ENCODE results near the gene PIK3C2B. TPM values are rescaled to one million over a fixed set of nuclear protein-coding genes. Genes with fewer than 3 reads are reported as not detected.

PIK3C2B gene
- total and polyA plus RNA-seq, 4 experiments from 2014 or later = 0.13 to 46.9 (median 23.7) TPM

- Histone ChIP-seq H3K27ac (ENCODE audit: low read depth, low read length) (no peak overlapping the region), H3K9me3 (ENCODE audit: control insufficient read depth in 1 of 2, low read length in 2 of 2) (no peaks in the 10 kb centered on the region), H3K27me3 (ENCODE audit: insufficient read depth, low read length) (no peaks in the 10 kb centered on the region), H3K36me3 (ENCODE audit: insufficient read depth, low read length) (no peaks in the 10 kb centered on the region), H3K4me3 (ENCODE audit: low read length in 2 of 2) (no peak overlapping the region), H3K4me1 (ENCODE audit: insufficient read depth, low read length) (peaks cover 58% of the 10 kb centered on the region)
- CTCF ChIA-PET (ENCODE audit: partially characterized antibody) = interaction anchor here (1.0 to 1.3 kb wide), 4 partner anchors 18 to 44 kb away, joined by 4 read pairs; partner anchors contain the start of gene PIK3C2B
- Mint-ChIP-seq H3K27ac (peak overlapping the region in 6 of 7 donors; percentile 0 to 81 (median 48)), H3K4me1 (peaks cover 53 to 80% (median 66%) of the 10 kb centered on the region in 4 donors), H3K4me3 (peak overlapping the region in 4 of 8 donors; percentile 2 to 39 (median 12)), H3K27me3 (no peaks in the 10 kb centered on the region), H3K9me3 (no peaks in the 10 kb centered on the region), H3K36me3 (peaks cover 8 to 18% of the 10 kb centered on the region in 2 donors)
- intact Hi-C loops (cut with micrococcal nuclease) = no loop called here
- DNase-seq = no peak
- POLR2A ChIA-PET (ENCODE audit: partially characterized antibody) = interaction anchor here (1.2 to 1.3 kb wide), 2 partner anchors 18 to 29 kb away, joined by 3 to 7 read pairs; partner anchors contain the start of gene PIK3C2B
These were observed 18.8 kb downstream of the PIK3C2B start for GRCh38 chr1:204475656-204476432.

- no peaks in the 10 kb centered on the region for H3K27me3 ChIP-seq (ENCODE audit: insufficient read depth, low read length)
- no peaks in the 10 kb centered on the region for H3K9me3 Mint-ChIP-seq
- ChIA-PET POLR2A (ENCODE audit: partially characterized antibody) (no interaction called here), CTCF (ENCODE audit: partially characterized antibody) (interaction anchor here (0.8 to 2.1 kb wide), 3 partner anchors 20 to 43 kb away, joined by 3 to 7 read pairs (median 4); no protein-coding TSS in a partner anchor)
- peaks cover 11% of the 10 kb centered on the region for H3K36me3 ChIP-seq (ENCODE audit: insufficient read depth, low read length)
- H3K27me3 Mint-ChIP-seq = no peaks in the 10 kb centered on the region
- peaks cover 35 to 58% (median 45%) of the 10 kb centered on the region in 4 donors for H3K4me1 Mint-ChIP-seq
- no peak overlapping the region for H3K4me3 ChIP-seq (ENCODE audit: low read length in 2 of 2)
- intact Hi-C loops (cut with micrococcal nuclease) = no loop called here
- no peak for DNase-seq
- H3K27ac ChIP-seq (ENCODE audit: low read depth, low read length) = no peak overlapping the region
- H3K9me3 ChIP-seq (ENCODE audit: control insufficient read depth in 1 of 2, low read length in 2 of 2) = no peaks in the 10 kb centered on the region
- peaks cover 24 to 31% of the 10 kb centered on the region in 2 donors for H3K36me3 Mint-ChIP-seq
- H3K27ac Mint-ChIP-seq = peak overlapping the region; percentile 4 to 65 (median 35)
- H3K4me1 ChIP-seq (ENCODE audit: insufficient read depth, low read length) = peaks cover 35% of the 10 kb centered on the region
- H3K4me3 Mint-ChIP-seq = no peak overlapping the region
These were observed 21.1 kb downstream of the PIK3C2B start for GRCh38 chr1:204473400-204473965.

- Histone ChIP-seq H3K4me3 (ENCODE audit: low read length in 2 of 2) (no peak overlapping the region), H3K9me3 (ENCODE audit: control insufficient read depth in 1 of 2, low read length in 2 of 2) (no peaks in the 10 kb centered on the region), H3K27ac (ENCODE audit: low read depth, low read length) (no peak overlapping the region), H3K36me3 (ENCODE audit: insufficient read depth, low read length) (peaks cover 18% of the 10 kb centered on the region), H3K27me3 (ENCODE audit: insufficient read depth, low read length) (no peaks in the 10 kb centered on the region), H3K4me1 (ENCODE audit: insufficient read depth, low read length) (peaks cover 28% of the 10 kb centered on the region)
- Mint-ChIP-seq H3K9me3 (no peaks in the 10 kb centered on the region), H3K4me3 (no peak overlapping the region), H3K27me3 (no peaks in the 10 kb centered on the region), H3K27ac (peak overlapping the region in 4 of 7 donors; percentile 35 to 77 (median 58)), H3K36me3 (peaks cover 31 to 38% of the 10 kb centered on the region in 2 donors), H3K4me1 (peaks cover 30 to 56% (median 39%) of the 10 kb centered on the region in 4 donors)
- no peak for DNase-seq
- ChIA-PET POLR2A (ENCODE audit: partially characterized antibody) (no interaction called here), CTCF (ENCODE audit: partially characterized antibody) (interaction anchor here (2.1 kb wide), 1 partner anchor 26 kb away, joined by 7 read pairs; no protein-coding TSS in a partner anchor)
- intact Hi-C loops (cut with micrococcal nuclease) = no loop called here
These were observed 21.9 kb downstream of the PIK3C2B start for GRCh38 chr1:204472660-204473059.

- CTCF ChIA-PET (ENCODE audit: partially characterized antibody) = no interaction called here
- no peak overlapping the region for H3K27ac Mint-ChIP-seq
- POLR2A ChIA-PET (ENCODE audit: partially characterized antibody) = no interaction called here
These were observed 22.9 kb downstream of the PIK3C2B start for GRCh38 chr1:204471687-204472086.

GRCh38 chr1:204469304-204469703 lies 25.3 kb downstream of the PIK3C2B start:
- Histone ChIP-seq H3K9me3 (ENCODE audit: control insufficient read depth in 1 of 2, low read length in 2 of 2) (no peaks in the 10 kb centered on the region), H3K4me3 (ENCODE audit: low read length in 2 of 2) (no peak overlapping the region), H3K27ac (ENCODE audit: low read depth, low read length) (no peak overlapping the region), H3K27me3 (ENCODE audit: insufficient read depth, low read length) (no peaks in the 10 kb centered on the region), H3K4me1 (ENCODE audit: insufficient read depth, low read length) (peaks cover 18% of the 10 kb centered on the region), H3K36me3 (ENCODE audit: insufficient read depth, low read length) (peaks cover 18% of the 10 kb centered on the region)
- Mint-ChIP-seq H3K4me1 (peaks cover 14 to 36% (median 26%) of the 10 kb centered on the region in 4 donors), H3K27me3 (no peaks in the 10 kb centered on the region), H3K36me3 (peaks cover 29 to 51% of the 10 kb centered on the region in 2 donors), H3K27ac (peak overlapping the region in 2 of 7 donors; percentile 1 to 70), H3K9me3 (no peaks in the 10 kb centered on the region), H3K4me3 (no peak overlapping the region)
- DNase-seq = no peak
- intact Hi-C loops (cut with micrococcal nuclease) = no loop called here
- ChIA-PET CTCF (ENCODE audit: partially characterized antibody) (no interaction called here), POLR2A (ENCODE audit: partially characterized antibody) (no interaction called here)

More at GRCh38 chr1:204471687-204472086, 22.9 kb downstream of the PIK3C2B start:
- intact Hi-C loops (cut with micrococcal nuclease) = no loop called here
- H3K9me3 Mint-ChIP-seq = no peaks in the 10 kb centered on the region
- Histone ChIP-seq H3K27ac (ENCODE audit: low read depth, low read length) (no peak overlapping the region), H3K4me3 (ENCODE audit: low read length in 2 of 2) (no peak overlapping the region), H3K36me3 (ENCODE audit: insufficient read depth, low read length) (peaks cover 18% of the 10 kb centered on the region), H3K27me3 (ENCODE audit: insufficient read depth, low read length) (no peaks in the 10 kb centered on the region), H3K4me1 (ENCODE audit: insufficient read depth, low read length) (peaks cover 18% of the 10 kb centered on the region), H3K9me3 (ENCODE audit: control insufficient read depth in 1 of 2, low read length in 2 of 2) (no peaks in the 10 kb centered on the region)
- H3K4me3 Mint-ChIP-seq = no peak overlapping the region
- H3K4me1 Mint-ChIP-seq = peaks cover 24 to 47% (median 33%) of the 10 kb centered on the region in 4 donors
- H3K27me3 Mint-ChIP-seq = no peaks in the 10 kb centered on the region
- no peak for DNase-seq
- peaks cover 31 to 43% of the 10 kb centered on the region in 2 donors for H3K36me3 Mint-ChIP-seq

GRCh38 chr1:204468766-204469302 lies 25.8 kb downstream of the PIK3C2B start:
- ChIA-PET POLR2A (ENCODE audit: partially characterized antibody) (no interaction called here), CTCF (ENCODE audit: partially characterized antibody) (no interaction called here)
- Histone ChIP-seq H3K9me3 (ENCODE audit: control insufficient read depth in 1 of 2, low read length in 2 of 2) (no peaks in the 10 kb centered on the region), H3K36me3 (ENCODE audit: insufficient read depth, low read length) (peaks cover 18% of the 10 kb centered on the region), H3K4me1 (ENCODE audit: insufficient read depth, low read length) (peaks cover 23% of the 10 kb centered on the region), H3K27ac (ENCODE audit: low read depth, low read length) (no peak overlapping the region), H3K4me3 (ENCODE audit: low read length in 2 of 2) (no peak overlapping the region), H3K27me3 (ENCODE audit: insufficient read depth, low read length) (no peaks in the 10 kb centered on the region)
- DNase-seq = no peak
- Mint-ChIP-seq H3K36me3 (peaks cover 29 to 55% of the 10 kb centered on the region in 2 donors), H3K4me1 (peaks cover 18 to 39% (median 28%) of the 10 kb centered on the region in 4 donors), H3K27ac (no peak overlapping the region), H3K9me3 (no peaks in the 10 kb centered on the region), H3K27me3 (no peaks in the 10 kb centered on the region), H3K4me3 (no peak overlapping the region)
- intact Hi-C loops (cut with micrococcal nuclease) = no loop called here

GRCh38 chr1:204468206-204468605 lies 26.4 kb downstream of the PIK3C2B start:
- Mint-ChIP-seq H3K4me3 (peak overlapping the region in 1 of 8 donors; percentile 40), H3K27ac (no peak overlapping the region), H3K27me3 (no peaks in the 10 kb centered on the region), H3K9me3 (no peaks in the 10 kb centered on the region), H3K36me3 (peaks cover 31 to 57% of the 10 kb centered on the region in 2 donors), H3K4me1 (peaks cover 22 to 39% (median 30%) of the 10 kb centered on the region in 4 donors)
- Histone ChIP-seq H3K36me3 (ENCODE audit: insufficient read depth, low read length) (peaks cover 18% of the 10 kb centered on the region), H3K4me3 (ENCODE audit: low read length in 2 of 2) (no peak overlapping the region), H3K27ac (ENCODE audit: low read depth, low read length) (no peak overlapping the region), H3K9me3 (ENCODE audit: control insufficient read depth in 1 of 2, low read length in 2 of 2) (no peaks in the 10 kb centered on the region), H3K27me3 (ENCODE audit: insufficient read depth, low read length) (no peaks in the 10 kb centered on the region), H3K4me1 (ENCODE audit: insufficient read depth, low read length) (peaks cover 29% of the 10 kb centered on the region)
- no peak for DNase-seq
- ChIA-PET POLR2A (ENCODE audit: partially characterized antibody) (no interaction called here), CTCF (ENCODE audit: partially characterized antibody) (interaction anchor here (2.3 kb wide), 1 partner anchor 26 kb away, joined by 8 read pairs; the partner anchor contains the start of gene PIK3C2B)
- intact Hi-C loops (cut with micrococcal nuclease) = no loop called here

Measured in CD4-positive, alpha-beta memory T cell (primary cell).